NCI-H1436 (cell line): Measurements from ENCODE around the gene CLIP2.
"Not testable (repeated sequence)": the region's sequence is repeated elsewhere in the genome, so short reads cannot be mapped to it uniquely, and the experiment has no call there.

ENCODE experiments used
- DNase-seq: peaks from one replicate; lab custom pipeline; 2025; lab: John Stamatoyannopoulos, UW

The CLIP2 gene

DNA sequence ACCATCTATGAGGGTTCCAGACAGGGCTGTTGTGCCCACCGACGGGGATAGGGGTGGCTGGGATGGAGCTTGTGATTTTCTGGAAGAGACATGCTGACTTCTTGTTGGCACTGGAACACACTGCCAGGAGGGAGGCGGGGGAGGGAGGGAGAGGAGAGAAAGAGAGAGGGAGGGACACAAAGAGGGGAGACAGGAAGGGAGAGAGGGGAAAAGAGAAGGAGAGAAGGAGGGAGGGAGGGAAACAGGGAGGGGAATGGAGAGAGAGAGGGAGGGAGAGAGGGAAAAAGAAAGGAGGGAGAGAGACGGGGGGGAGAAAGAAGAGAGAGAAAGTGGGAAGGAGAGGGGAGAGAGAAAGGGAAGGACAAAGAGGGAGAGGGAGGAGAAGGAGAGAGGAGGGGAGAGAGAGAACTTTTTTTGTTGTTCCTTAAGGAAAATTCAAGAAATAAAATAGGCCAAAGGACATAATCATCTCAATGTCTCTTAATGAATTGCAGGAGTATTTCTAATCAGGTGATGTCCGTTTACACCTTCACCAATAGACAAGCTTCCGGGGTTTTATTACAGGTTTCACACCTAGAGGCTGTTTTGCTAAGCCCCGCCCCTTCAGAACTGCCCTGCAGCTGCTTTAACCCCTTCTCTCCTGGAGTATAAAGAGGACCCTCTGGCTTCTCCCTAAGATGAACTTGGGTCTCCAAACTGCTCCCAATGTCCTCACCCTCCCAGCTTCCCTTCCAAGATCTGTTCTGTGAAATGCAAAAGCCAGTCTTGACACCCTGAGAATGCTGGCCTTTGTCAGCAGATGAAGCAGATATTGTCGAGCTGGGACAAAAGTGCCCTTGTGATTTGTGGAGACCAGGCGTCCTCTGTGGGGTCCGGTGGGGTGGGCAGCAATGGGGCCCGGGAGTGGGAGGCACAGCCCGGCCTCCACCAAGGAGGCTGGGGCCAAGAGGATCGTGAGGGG, 82.5 kb downstream of the CLIP2 start:
- DNase-seq: peak; percentile 56

DNA sequence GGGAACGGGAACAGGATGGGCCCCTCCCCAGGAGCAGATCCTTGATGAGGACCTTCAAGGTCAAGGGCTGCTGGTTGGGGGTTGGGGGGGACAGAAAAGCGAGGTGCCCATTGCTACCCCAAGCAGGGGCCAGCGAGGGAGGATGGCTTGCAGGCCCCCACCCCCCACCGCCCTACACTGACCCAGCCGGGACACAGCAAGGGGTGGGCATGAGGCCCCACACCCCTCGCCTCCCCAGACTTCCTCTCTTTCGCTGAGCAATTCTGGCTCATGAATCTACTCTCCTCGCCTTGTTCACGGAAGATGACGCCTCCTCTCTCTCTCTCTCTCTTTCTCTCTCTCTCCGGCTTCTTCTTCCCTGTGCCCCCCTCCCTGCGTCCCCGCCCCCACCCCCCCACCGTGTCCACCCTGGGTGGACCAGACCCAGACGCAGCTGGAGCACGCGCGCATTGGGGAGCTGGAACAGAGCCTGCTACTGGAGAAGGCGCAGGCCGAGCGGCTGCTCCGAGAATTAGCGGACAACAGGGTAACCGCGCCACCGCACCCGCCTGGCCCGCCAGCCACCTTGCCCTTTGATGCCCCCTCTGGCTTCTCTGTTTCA, 83.4 kb downstream of the CLIP2 start:
- no peak for DNase-seq

DNA sequence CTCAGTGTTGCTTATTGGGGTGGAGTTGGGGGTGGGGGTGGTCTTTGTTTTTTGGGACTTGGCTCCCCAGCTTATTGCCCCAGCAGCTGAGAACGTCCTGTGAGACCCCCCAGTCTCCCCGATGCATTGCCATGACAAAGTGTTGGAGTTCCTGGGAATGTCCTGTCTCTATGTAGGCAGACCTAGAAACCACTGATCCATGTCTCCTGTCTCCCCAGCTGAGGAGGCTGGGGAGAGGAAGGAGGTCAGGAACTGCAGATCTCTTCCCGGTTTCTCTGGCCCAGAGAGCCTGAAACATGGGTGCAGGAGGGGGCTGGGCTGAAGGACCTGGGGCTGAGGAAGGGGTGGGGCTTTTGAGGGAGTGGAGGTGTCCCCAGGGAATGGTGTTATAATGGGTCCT, 84.3 kb downstream of the CLIP2 start:
- peak; percentile 36 for DNase-seq

DNA sequence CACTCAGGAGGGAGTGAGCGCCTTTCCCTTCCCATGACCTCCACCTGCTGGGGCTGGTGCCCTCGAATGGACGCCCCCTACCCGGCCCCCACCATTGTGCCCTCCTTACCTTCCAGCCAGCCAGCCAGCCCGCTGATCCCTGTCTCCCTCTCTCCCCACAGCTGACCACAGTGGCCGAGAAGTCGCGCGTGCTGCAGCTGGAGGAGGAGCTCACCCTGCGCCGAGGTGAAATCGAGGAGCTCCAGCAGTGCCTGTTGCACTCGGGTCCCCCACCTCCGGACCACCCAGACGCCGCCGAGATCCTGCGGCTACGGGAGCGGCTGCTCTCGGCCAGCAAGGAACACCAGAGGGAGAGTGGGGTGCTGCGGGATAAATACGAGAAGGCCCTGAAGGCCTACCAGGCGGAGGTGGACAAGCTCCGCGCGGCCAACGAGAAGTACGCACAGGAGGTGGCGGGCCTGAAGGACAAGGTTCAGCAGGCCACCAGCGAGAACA, 86.6 kb downstream of the CLIP2 start:
- no peak for DNase-seq

DNA sequence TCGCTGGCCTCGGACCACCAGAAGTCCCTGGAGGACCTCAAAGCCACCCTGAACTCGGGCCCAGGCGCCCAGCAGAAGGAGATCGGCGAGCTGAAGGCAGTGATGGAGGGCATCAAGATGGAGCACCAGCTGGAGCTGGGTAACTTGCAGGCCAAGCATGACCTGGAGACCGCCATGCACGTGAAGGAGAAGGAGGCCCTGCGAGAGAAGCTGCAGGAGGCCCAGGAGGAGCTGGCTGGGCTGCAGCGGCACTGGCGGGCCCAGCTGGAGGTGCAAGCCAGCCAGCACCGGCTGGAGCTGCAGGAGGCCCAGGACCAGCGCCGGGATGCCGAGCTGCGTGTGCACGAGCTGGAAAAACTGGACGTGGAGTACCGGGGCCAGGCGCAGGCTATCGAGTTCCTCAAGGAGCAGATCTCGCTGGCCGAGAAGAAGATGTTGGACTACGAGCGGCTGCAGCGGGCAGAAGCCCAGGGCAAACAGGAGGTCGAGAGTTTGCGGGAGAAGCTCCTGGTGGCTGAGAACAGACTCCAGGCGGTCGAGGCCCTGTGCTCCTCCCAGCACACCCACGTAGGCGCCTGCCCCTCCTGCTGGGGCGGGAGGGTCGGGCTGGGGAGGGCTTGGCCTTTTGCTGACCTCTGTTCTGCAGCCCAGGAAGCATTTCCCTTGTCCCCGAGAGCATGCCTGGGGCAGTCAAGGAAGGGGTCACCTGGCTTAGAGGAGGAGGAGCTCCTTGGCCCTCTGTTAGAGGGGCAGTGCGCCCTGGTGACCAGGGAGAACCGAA, 87.2 kb downstream of the CLIP2 start:
- DNase-seq: no peak

DNA sequence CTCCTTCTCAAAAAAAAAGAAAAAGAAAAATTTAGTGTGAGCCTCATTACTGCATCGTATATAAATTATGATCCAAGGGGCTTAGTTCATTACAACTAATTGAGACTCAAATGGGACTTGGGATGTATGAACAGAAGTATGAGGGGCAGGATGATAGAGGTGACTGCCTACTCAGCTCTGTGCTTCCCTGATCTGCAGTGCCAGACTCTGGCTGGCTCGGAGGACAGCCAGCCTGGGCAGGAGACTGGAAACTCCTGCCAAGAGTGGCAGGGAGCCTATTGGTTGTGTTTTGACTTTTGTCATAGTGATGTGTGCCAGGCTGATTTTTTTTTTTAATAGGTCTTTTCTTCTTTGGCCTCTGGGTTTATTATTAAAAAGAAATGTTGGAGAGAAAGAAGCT, 90.7 kb downstream of the CLIP2 start:
- no peak for DNase-seq

DNA sequence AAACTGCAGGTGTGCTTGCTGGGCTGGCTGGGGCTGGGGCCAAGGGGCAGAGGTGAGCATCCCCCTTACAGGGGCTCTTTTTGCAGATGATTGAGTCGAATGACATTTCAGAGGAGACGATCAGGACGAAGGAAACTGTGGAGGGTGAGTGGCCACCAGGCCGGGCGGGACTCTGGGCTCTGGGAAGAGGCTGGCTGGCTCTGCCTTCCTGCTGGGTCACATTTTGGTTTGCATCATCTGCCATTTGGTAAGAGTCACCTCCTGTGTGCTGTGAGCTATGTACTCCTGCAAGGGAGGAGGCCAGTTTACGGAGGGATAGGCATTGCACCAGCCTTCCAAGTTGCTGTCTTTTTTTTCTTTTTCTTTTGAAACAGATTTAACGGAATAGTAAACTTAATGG, 91.5 kb downstream of the CLIP2 start:
- no peak for DNase-seq

DNA sequence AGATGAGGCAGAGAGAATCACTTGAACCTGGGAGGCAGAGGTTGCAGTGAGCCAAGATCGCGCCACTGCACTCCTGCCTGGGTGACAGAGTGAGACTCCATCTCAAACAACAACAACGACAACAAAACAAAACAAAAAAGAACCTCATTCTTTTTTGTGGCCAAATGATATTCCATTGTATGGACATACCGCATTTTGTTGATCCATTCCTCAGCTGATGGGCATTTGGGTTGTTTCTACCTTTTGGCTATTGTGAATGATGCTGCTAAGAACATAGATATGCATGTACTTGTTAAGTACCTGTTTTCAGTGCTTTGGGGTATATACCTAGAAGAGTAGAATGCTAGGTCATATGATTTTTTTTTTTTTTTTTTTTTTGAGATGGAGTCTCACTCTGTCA, 94.9 kb downstream of the CLIP2 start:
- not testable (repeated sequence) for DNase-seq

DNA sequence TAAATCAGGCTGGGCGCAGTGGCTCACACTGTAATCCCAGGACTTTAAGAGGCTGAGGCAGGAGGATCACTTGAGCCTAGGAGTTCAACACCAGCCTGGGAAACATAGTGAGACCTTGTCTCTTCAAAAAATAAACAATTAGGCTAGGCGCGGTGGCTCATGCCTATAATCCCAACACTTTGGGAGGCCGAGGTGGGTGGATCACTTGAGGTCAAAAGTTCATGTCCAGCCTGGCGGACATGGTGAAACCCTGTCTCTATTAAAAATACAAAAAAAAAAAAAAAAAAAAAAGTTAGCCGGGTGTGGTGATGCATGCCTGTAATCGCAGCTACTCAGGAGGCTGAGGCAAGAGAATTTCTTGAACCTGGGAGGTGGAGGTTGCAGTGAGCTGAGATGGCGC, 95.6 kb downstream of the CLIP2 start:
- not testable (repeated sequence) for DNase-seq

DNA sequence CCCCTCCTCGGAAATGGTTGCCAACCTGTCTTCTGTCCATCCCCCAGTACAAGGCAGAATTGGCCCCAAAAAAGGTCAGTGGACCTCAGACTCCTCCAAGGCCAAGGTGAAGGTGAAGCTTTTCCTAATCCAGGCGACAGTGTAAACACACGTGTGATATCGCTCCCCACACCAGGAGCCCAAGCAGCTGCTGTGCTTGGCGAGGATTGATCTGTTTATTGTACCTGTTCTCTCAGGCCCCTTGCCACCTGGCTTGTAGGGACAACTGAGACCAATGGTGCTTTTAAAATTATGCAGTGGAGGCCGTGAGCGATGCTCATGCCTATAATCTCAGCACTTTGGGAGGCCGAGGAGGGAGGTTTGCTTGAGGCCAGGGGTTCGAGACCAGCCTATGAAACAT, 98.4 kb downstream of the CLIP2 start:
- no peak for DNase-seq

DNA sequence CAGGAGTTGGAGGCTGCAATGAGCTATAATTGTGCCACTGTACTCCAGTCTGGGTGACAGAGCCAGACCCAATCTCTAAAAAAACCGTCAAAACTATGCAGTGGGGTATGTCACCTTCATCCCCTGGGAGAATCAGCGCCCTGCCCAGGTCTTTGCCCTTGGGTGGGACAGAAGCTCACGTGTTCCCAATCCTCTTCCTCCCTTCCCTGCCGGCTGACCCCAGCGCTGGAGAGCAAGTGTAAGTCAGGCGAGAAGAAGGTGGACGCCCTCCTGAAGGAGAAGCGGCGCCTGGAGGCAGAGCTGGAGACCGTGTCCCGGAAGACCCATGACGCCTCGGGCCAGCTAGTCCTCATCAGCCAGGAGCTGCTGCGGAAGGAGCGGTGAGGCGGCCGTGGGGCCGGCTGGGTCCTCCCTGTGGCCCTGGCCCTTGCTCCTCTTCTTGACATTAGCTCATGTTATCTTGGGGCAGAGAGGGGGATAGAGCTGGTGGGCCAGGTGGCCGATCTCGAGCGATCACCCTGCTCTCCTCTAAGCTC, 99.7 kb downstream of the CLIP2 start:
- no peak for DNase-seq

DNA sequence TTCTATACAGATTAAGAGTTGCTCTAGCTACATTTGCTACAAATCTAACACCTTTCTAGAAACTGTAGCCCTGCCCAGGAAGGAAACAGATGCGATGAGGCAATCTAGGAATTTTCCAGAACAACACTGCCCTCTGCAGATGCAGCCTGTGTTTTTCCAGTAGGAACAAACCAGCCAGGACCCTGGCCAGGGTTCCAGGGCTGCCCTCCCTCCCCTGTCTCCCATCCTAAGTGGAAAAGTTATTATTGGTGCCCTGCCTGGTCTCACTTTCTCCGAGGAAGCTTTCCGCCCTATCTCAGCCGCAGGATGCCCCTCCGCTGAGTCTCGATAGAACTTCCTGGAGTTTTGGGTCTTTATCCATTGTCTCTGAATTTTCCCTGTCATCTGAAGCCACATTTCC, 104.5 kb downstream of the CLIP2 start:
- not testable (repeated sequence) for DNase-seq

DNA sequence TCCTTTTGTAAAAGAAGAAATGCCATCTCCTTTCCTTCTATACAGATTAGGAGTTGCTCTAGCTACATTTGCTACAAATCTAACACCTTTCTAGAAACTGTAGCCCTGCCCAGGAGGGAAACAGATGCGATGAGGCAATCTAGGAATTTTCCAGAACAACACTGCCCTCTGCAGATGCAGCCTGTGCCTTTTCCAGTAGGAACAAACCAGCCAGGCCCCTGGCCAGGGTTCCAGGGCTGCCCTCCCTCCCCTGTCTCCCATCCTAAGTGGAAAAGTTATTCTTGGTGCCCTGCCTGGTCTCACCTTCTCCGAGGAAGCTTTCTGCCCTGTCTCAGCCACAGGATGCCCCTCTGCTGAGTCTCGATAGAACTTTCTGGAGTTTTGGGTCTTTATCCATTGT, 105.4 kb downstream of the CLIP2 start:
- not testable (repeated sequence) for DNase-seq

DNA sequence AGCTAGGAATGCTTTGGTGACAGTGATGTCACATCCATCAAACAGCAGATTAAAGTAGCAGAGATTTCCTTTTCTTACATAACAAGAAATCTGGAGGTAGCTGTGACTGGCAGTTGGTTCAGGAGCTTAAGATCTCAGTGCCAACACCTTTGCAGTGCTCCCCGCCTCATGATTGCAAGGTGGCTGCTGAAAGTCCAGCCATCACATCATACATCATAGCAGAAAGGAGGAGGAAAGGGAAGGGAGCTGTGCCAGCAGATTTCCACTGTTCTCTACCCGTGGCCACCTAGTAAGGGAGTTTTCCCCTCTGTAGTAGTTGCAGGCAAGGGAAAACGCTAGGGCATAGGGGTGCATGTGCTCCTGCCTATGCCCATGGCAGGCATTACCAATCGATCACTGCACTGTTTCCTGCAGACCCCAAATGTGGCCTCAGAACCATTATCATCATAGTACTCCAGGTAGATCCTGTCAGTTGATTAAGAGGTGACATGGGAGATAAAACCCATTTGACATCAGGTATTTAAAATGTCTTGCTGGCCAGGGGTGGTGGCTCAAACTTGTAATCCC, 106.6 kb downstream of the CLIP2 start:
- no peak for DNase-seq

DNA sequence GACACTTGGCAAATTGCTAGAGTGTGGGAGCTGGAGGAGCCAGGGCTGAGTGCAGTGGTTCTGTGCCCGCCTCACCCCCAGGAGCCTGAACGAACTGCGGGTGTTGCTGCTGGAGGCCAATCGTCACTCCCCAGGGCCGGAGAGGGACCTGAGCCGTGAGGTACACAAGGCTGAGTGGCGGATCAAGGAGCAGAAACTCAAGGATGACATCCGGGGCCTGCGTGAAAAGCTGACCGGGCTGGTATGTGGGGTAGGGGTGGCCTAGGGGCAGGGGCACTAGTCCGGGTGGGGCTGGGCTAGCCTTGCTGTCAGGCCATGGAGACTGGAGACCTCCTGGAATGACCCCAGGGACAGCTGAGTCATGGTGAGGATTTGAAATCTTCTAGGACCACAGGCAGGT, 107.8 kb downstream of the CLIP2 start:
- DNase-seq: no peak

DNA sequence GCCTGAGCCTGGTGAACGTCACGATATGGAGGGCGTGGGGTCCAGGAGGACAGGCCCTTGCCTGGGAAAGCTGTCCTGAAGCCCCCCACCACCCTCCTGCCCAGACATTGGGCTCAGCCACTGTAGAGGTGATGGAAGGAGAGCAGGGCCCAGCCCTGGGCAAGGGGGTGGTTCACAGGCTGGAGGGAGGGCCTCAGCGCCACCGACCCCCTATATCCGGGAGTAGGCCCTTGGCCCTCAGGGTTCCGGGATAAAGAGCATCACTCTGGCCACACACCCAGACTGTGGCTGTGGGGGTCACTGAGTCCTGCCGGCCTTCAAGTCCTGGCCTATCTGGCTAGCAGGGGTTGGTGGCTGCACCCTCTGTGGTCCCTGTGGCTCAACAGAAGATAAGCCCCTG, 109.2 kb downstream of the CLIP2 start:
- DNase-seq: no peak

DNA sequence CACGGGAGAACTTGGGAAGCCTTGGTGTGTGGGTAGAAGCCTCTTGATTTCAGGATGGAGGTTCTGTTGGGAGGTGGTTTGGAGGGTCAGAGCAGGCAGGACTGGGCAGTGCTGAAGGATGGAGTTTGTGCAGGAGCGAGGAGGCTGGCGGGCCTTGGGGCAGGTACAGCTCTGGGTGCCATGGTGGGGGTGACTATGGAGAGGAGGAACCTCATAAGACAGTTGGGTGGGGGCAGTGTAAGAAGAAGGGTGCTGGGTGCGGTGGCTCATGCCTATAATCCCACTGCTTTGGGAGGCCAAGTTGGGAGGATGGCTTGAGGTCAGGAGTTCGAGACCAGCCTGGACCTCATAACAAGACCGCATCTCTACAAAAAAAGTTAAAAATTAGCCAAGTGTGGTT, 109.8 kb downstream of the CLIP2 start:
- no peak for DNase-seq

DNA sequence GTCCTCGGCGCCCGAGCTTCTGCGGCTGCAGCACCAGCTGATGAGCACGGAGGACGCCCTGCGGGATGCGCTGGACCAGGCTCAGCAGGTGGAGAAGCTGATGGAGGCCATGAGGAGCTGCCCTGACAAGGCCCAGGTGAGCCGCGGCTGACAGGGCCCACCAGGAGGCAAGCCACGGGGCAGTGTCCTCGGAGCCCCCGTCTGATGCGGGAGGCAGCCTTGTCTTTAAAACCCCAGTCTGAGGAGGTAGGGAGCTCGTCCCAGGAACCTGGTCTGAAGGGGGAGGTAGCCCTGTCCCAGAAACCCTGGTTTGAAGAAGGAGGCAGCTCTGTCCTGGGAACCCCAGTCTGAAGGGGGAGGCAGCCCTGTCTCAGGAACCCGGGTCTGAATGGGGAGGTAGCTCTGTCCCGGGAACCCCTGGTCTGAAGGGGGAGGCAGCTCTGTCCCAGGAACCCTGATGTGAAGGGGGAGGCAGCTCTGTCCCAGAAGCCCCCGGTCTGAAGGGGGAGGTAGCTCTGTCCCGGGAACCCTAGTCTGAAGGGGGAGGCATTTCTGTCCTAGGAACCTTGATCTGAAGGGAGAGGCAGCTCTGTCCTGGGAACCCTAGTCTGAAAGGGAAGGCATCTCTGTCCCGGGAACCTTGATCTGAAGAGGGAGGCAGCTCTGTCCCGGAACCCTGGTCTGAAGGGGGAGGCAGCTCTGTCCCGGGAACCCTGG, 111.4 kb downstream of the CLIP2 start:
- DNase-seq: no peak

DNA sequence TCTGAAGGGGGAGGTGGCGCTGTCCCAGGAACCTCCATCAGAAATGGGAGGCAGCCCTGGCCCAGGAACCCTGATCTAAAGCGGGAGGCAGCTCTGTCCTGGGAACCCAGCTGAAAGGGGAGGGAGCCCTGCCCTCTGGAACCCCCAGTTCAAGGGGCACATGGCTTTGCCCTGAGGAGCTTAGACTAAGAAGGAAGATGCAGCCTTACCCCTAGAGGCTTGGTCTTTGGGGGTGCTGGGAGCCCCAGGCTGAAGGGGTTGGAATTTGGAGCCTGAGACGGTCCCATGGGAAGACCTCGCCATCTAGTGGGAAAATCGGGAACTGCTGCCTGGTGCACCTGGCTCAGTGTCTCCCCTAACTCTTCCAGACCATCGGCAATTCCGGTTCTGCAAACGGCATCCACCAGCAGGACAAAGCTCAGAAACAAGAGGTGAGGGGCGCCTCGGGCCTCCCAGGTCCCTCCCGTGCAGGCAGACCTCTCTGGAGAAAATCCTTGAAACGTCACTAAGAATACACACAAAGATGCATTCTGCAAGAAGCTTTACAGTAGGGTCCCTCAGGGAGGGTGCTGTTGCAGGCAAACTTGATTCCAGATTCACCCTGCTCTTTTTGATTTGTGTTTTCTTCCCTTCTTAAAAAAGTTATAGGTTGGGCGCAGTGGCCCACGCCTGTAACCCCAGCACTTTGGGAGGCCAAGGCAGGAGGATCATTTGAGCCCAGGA, 112.1 kb downstream of the CLIP2 start:
- DNase-seq: peak; percentile 46

DNA sequence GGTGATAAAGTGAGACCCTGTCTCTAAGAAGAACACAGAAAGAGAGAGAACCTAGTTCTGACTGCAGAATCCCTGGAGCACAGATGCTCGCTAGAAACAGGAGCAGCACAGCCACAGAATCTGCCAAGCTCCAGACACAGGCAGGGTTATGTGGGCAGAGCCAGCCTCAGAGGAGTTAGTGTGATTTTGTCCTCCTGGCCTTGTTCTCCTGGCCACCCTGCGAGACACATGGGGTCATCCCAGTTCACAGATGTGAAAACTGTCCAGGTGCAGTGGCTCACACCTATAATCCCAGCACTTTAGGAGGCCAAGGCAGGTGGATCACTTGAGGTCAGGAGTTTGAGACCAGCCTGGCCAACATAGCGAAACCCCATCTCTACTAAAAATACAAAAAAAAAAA, 113.5 kb downstream of the CLIP2 start:
- not testable (repeated sequence) for DNase-seq
